ENCODE results near the gene TLE1. TPM values are rescaled to one million over a fixed set of nuclear protein-coding genes. Genes with fewer than 3 reads are reported as not detected.

Gene TLE1
- total RNA-seq, 1 experiment from 2014 or later = 21.9 TPM

DNA sequence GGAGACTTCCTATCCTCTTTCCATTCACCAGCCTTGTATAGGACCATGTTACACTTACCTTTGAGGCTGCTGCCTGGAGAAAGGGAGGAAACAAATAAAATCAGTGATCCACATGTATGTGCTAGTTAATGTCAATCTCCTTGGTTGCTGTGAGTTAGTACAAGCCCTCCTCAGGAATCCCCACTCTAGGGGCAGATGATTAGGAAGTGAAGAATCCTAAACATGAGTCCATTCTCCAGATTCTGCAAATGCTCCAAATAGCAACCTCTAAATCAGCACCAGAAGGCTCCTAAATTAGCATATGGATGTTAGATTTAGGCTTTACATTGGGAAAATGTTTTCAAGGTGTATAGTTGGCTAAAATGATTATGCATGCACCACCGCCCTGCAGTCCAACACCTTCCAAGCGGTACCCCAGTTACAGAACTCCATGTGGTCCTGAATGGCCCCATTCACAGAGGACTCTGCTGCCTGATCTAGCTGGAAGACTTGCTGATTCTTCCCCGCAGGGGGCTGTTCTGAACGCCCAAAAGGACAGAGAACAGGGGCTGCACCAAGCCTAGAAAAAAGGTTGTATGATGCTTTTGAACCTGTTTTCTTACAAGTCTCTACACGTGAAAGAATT, 123.2 kb downstream of the TLE1 start:
- H3K27ac Mint-ChIP-seq (ENCODE audit: low read depth, unreplicated experiment) = no peak overlapping the region
- ChIA-PET CTCF (interaction anchor here (0.6 kb wide), 1 partner anchor 1395 kb away, joined by 3 read pairs; no protein-coding TSS in a partner anchor), POLR2A (no interaction called here)

DNA sequence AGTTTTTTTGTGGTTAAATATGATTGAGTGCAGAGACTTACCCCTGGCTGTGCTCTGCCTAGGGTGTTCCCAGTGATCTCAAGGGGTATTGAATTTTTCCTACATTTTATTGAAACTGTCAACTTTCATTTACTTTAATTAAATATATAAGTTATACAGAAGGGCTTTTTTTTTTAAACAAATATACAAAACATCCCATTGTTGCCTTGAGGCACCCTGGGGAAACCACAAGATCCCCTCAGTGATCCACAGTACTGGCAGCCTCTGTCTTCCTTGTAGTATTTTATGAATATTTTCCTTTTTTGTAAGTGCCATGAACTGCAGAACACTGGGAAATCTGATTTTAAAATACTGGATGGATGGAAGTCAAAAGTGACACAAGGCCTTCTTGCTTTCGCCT, 123.7 kb downstream of the TLE1 start:
- TF ChIP-seq, protein P1, sequence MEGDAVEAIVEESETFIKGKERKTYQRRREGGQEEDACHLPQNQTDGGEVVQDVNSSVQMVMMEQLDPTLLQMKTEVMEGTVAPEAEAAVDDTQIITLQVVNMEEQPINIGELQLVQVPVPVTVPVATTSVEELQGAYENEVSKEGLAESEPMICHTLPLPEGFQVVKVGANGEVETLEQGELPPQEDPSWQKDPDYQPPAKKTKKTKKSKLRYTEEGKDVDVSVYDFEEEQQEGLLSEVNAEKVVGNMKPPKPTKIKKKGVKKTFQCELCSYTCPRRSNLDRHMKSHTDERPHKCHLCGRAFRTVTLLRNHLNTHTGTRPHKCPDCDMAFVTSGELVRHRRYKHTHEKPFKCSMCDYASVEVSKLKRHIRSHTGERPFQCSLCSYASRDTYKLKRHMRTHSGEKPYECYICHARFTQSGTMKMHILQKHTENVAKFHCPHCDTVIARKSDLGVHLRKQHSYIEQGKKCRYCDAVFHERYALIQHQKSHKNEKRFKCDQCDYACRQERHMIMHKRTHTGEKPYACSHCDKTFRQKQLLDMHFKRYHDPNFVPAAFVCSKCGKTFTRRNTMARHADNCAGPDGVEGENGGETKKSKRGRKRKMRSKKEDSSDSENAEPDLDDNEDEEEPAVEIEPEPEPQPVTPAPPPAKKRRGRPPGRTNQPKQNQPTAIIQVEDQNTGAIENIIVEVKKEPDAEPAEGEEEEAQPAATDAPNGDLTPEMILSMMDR (IDR thresholded peaks at IDR 0.05; ENCODE audit: unreplicated experiment) = no peak
- BruUV-seq (replicated peaks) = no TSS peak
- Mint-ChIP-seq H3K36me3 (ENCODE audit: insufficient read depth, unreplicated experiment) (no peaks in the 10 kb centered on the region), H3K27me3 (ENCODE audit: insufficient read depth, unreplicated experiment) (no peaks in the 10 kb centered on the region), H3K4me3 (ENCODE audit: unreplicated experiment) (no peak overlapping the region), H3K27ac (ENCODE audit: low read depth, unreplicated experiment) (no peak overlapping the region), H3K4me1 (ENCODE audit: insufficient read depth, unreplicated experiment) (peaks cover 17% of the 10 kb centered on the region), H3K9me3 (ENCODE audit: unreplicated experiment) (no peaks in the 10 kb centered on the region)
- ChIA-PET POLR2A (no interaction called here), CTCF (no interaction called here)
- no peak for DNase-seq (ENCODE audit: unreplicated experiment)
- intact Hi-C loops (cut with micrococcal nuclease) = no loop called here

More for the DNA sequence above, 123.2 kb downstream of the TLE1 start:
- DNase-seq (ENCODE audit: unreplicated experiment) = no peak
- no TSS peak for BruUV-seq (replicated peaks)
- no peaks in the 10 kb centered on the region for H3K27me3 Mint-ChIP-seq (ENCODE audit: insufficient read depth, unreplicated experiment)
- TF ChIP-seq, protein P1 (IDR thresholded peaks at IDR 0.05; ENCODE audit: unreplicated experiment) = no peak
- peaks cover 17% of the 10 kb centered on the region for H3K4me1 Mint-ChIP-seq (ENCODE audit: insufficient read depth, unreplicated experiment)
- H3K36me3 Mint-ChIP-seq (ENCODE audit: insufficient read depth, unreplicated experiment) = no peaks in the 10 kb centered on the region
- intact Hi-C loops (cut with micrococcal nuclease) = no loop called here
- no peaks in the 10 kb centered on the region for H3K9me3 Mint-ChIP-seq (ENCODE audit: unreplicated experiment)
- H3K4me3 Mint-ChIP-seq (ENCODE audit: unreplicated experiment) = no peak overlapping the region

DNA sequence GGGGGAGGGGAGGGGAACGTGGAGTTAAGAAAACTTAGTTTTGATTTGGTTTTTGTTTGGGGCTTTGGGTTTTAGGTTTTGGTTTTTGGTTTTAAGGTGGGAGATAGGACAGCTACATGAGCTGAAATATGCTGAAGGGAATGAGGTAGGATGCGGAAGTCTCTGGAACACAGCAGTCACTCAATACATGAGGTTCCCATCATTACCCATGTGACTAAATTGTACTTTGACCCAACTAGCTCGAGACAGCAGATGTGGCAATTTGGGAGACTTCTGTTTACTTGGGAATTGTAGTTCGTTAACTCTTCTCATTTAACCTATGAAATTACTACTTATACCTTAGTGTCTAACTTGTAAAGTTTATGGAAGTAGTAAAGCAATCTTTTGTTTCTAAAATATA, 124.2 kb downstream of the TLE1 start:
- H3K4me3 Mint-ChIP-seq (ENCODE audit: unreplicated experiment) = no peak overlapping the region
- H3K27me3 Mint-ChIP-seq (ENCODE audit: insufficient read depth, unreplicated experiment) = no peaks in the 10 kb centered on the region
- intact Hi-C loops (cut with micrococcal nuclease) = no loop called here
- ChIA-PET POLR2A (interaction anchor here (0.5 kb wide), 1 partner anchor 124 kb away, joined by 3 read pairs; no protein-coding TSS in a partner anchor), CTCF (no interaction called here)
- no TSS peak for BruUV-seq (replicated peaks)
- TF ChIP-seq, protein P1 (IDR thresholded peaks at IDR 0.05; ENCODE audit: unreplicated experiment) = no peak
- no peaks in the 10 kb centered on the region for H3K36me3 Mint-ChIP-seq (ENCODE audit: insufficient read depth, unreplicated experiment)
- no peak overlapping the region for H3K27ac Mint-ChIP-seq (ENCODE audit: low read depth, unreplicated experiment)
- peaks cover 19% of the 10 kb centered on the region for H3K4me1 Mint-ChIP-seq (ENCODE audit: insufficient read depth, unreplicated experiment)
- H3K9me3 Mint-ChIP-seq (ENCODE audit: unreplicated experiment) = no peaks in the 10 kb centered on the region
- DNase-seq (ENCODE audit: unreplicated experiment) = no peak

DNA sequence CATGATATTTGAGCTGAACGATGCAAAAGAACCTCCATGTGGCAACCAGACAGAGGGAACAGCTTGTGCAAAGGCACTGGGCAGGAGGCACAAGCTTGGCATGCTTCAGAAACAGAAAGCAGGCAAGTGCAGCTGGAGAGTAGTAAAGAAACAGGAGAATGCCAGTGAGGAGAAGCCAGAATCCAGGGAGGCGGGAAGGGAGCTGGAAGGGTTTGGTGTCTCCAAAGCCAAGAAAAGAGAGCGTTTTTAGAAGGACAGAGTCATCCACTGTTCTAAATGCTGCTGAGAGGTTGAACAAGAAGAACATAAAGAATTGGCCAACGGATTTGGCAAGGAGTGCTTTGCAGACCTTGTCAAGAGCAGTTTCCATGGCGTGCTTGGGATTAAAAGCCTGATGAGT, 124.7 kb downstream of the TLE1 start:
- DNase-seq (ENCODE audit: unreplicated experiment) = no peak
- Mint-ChIP-seq H3K27ac (ENCODE audit: low read depth, unreplicated experiment) (no peak overlapping the region), H3K9me3 (ENCODE audit: unreplicated experiment) (no peaks in the 10 kb centered on the region), H3K4me1 (ENCODE audit: insufficient read depth, unreplicated experiment) (peaks cover 24% of the 10 kb centered on the region), H3K27me3 (ENCODE audit: insufficient read depth, unreplicated experiment) (no peaks in the 10 kb centered on the region), H3K4me3 (ENCODE audit: unreplicated experiment) (no peak overlapping the region), H3K36me3 (ENCODE audit: insufficient read depth, unreplicated experiment) (no peaks in the 10 kb centered on the region)
- BruUV-seq (replicated peaks) = no TSS peak
- CTCF ChIA-PET = no interaction called here
- TF ChIP-seq, protein P1 (IDR thresholded peaks at IDR 0.05; ENCODE audit: unreplicated experiment) = no peak
- intact Hi-C loops (cut with micrococcal nuclease) = no loop called here
- POLR2A ChIA-PET = interaction anchor here (0.5 kb wide), 1 partner anchor 124 kb away, joined by 3 read pairs; no protein-coding TSS in a partner anchor

Data from MCF 10A (cell line).